ENCODE results near the gene VPS72. TPM values are rescaled to one million over a fixed set of nuclear protein-coding genes. Genes with fewer than 3 reads are reported as not detected.

Gene VPS72
- total and polyA plus RNA-seq, 2 of the 13 experiments (the other 11 are each of a cell fraction or from before 2014, with no cell fraction given): 33.7 to 34.5 TPM

DNA sequence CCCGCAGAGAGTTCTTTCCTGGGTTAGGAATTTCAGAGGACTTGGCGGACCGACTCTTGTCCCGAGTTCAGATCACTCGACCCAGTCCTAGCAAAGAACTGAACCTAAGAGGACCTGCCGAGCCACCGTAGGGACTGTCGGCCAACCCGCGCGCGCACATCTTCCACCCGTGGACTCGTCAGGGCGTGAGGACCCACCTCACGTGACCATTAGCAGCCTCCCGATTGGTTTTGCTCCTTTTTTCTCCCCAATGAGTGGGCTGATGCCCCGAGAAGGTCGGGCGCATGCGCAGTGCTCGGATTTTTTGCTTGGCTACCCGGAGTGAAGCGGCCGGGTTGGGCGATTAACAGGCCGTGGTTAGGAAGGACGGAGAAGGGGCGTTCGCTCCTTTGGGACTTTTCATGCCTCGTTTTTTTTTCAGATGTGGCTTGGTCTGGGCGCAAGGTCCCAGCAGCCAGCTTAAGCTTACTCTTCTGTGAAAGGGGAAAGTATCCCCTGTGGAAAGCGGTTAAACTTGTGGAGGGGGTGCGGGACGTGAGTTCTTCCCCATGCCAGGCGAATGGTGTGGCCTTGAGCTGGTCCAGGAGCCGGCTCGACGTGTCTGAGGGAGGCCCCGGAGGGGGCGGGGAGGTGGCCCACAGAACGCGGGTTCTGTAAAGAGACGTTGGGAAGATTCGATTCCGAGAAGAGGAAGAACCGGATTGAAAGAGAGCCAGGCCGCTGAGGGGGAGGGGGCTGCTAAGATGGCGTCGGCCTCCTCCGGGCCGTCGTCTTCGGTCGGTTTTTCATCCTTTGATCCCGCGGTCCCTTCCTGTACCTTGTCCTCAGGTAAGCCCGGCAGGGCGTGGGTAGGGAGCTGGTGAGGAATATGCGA, 8.5 kb upstream of the VPS72 start, which contains the start of gene PIP5K1A (continued):
- TF ChIP-seq, protein P1, sequence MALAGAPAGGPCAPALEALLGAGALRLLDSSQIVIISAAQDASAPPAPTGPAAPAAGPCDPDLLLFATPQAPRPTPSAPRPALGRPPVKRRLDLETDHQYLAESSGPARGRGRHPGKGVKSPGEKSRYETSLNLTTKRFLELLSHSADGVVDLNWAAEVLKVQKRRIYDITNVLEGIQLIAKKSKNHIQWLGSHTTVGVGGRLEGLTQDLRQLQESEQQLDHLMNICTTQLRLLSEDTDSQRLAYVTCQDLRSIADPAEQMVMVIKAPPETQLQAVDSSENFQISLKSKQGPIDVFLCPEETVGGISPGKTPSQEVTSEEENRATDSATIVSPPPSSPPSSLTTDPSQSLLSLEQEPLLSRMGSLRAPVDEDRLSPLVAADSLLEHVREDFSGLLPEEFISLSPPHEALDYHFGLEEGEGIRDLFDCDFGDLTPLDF (CRISPR knock-in tag; IDR thresholded peaks at IDR 0.05): peak; percentile 76
- peak; percentile 9; the same call in 1 of the 2 replicates for TF ChIP-seq HNRNPL (IDR thresholded peaks at IDR 0.05; ENCODE audit: low read depth, low read length)
- no peak for TF ChIP-seq ZNF431 (CRISPR knock-in tag; IDR thresholded peaks at IDR 0.05; ENCODE audit: borderline replicate concordance, low read depth)
- TF ChIP-seq, protein P2, sequence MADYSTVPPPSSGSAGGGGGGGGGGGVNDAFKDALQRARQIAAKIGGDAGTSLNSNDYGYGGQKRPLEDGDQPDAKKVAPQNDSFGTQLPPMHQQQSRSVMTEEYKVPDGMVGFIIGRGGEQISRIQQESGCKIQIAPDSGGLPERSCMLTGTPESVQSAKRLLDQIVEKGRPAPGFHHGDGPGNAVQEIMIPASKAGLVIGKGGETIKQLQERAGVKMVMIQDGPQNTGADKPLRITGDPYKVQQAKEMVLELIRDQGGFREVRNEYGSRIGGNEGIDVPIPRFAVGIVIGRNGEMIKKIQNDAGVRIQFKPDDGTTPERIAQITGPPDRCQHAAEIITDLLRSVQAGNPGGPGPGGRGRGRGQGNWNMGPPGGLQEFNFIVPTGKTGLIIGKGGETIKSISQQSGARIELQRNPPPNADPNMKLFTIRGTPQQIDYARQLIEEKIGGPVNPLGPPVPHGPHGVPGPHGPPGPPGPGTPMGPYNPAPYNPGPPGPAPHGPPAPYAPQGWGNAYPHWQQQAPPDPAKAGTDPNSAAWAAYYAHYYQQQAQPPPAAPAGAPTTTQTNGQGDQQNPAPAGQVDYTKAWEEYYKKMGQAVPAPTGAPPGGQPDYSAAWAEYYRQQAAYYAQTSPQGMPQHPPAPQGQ (CRISPR knock-in tag; IDR thresholded peaks at IDR 0.05; ENCODE audit: borderline replicate concordance): no peak
- TF ChIP-seq, protein P3, sequence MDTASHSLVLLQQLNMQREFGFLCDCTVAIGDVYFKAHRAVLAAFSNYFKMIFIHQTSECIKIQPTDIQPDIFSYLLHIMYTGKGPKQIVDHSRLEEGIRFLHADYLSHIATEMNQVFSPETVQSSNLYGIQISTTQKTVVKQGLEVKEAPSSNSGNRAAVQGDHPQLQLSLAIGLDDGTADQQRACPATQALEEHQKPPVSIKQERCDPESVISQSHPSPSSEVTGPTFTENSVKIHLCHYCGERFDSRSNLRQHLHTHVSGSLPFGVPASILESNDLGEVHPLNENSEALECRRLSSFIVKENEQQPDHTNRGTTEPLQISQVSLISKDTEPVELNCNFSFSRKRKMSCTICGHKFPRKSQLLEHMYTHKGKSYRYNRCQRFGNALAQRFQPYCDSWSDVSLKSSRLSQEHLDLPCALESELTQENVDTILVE (CRISPR knock-in tag; IDR thresholded peaks at IDR 0.05): no peak; the same call in 1 of the 2 replicates
- peak in 1 of 2 experiments; percentile 3; a peak in 1 of 4 replicates for TF ChIP-seq NR2F1 (CRISPR knock-in tag; IDR thresholded peaks at IDR 0.05)
- TF ChIP-seq, protein P4, sequence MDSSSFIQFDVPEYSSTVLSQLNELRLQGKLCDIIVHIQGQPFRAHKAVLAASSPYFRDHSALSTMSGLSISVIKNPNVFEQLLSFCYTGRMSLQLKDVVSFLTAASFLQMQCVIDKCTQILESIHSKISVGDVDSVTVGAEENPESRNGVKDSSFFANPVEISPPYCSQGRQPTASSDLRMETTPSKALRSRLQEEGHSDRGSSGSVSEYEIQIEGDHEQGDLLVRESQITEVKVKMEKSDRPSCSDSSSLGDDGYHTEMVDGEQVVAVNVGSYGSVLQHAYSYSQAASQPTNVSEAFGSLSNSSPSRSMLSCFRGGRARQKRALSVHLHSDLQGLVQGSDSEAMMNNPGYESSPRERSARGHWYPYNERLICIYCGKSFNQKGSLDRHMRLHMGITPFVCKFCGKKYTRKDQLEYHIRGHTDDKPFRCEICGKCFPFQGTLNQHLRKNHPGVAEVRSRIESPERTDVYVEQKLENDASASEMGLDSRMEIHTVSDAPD (CRISPR knock-in tag; IDR thresholded peaks at IDR 0.05): no peak
- TF ChIP-seq, protein P5, sequence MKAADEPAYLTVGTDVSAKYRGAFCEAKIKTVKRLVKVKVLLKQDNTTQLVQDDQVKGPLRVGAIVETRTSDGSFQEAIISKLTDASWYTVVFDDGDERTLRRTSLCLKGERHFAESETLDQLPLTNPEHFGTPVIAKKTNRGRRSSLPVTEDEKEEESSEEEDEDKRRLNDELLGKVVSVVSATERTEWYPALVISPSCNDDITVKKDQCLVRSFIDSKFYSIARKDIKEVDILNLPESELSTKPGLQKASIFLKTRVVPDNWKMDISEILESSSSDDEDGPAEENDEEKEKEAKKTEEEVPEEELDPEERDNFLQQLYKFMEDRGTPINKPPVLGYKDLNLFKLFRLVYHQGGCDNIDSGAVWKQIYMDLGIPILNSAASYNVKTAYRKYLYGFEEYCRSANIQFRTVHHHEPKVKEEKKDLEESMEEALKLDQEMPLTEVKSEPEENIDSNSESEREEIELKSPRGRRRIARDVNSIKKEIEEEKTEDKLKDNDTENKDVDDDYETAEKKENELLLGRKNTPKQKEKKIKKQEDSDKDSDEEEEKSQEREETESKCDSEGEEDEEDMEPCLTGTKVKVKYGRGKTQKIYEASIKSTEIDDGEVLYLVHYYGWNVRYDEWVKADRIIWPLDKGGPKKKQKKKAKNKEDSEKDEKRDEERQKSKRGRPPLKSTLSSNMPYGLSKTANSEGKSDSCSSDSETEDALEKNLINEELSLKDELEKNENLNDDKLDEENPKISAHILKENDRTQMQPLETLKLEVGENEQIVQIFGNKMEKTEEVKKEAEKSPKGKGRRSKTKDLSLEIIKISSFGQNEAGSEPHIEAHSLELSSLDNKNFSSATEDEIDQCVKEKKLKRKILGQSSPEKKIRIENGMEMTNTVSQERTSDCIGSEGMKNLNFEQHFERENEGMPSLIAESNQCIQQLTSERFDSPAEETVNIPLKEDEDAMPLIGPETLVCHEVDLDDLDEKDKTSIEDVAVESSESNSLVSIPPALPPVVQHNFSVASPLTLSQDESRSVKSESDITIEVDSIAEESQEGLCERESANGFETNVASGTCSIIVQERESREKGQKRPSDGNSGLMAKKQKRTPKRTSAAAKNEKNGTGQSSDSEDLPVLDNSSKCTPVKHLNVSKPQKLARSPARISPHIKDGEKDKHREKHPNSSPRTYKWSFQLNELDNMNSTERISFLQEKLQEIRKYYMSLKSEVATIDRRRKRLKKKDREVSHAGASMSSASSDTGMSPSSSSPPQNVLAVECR (CRISPR knock-in tag; IDR thresholded peaks at IDR 0.05; ENCODE audit: borderline replicate concordance): peak; percentile 55
- no peak for TF ChIP-seq GABPA (IDR thresholded peaks at IDR 0.05; ENCODE audit: low read depth, low read length)
- TF ChIP-seq GABPA (CRISPR knock-in tag; IDR thresholded peaks at IDR 0.05; ENCODE audit: low read depth): no peak
- no peak for TF ChIP-seq ZNF652 (CRISPR knock-in tag; IDR thresholded peaks at IDR 0.05; ENCODE audit: borderline replicate concordance, low read depth)
- TF ChIP-seq, protein P6, sequence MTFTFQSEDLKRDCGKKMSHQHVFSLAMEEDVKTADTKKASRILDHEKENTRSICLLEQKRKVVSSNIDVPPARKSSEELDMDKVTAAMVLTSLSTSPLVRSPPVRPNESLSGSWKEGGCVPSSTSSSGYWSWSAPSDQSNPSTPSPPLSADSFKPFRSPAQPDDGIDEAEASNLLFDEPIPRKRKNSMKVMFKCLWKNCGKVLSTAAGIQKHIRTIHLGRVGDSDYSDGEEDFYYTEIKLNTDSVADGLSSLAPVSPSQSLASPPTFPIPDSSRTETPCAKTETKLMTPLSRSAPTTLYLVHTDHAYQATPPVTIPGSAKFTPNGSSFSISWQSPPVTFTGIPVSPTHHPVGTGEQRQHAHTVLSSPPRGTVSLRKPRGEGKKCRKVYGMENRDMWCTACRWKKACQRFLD (CRISPR knock-in tag; IDR thresholded peaks at IDR 0.05; ENCODE audit: borderline replicate concordance): no peak
- no peak; the same call in 1 of the 2 replicates for TF ChIP-seq ZNF331 (CRISPR knock-in tag; IDR thresholded peaks at IDR 0.05)
- TF ChIP-seq WIZ (CRISPR knock-in tag; IDR thresholded peaks at IDR 0.05): no peak
- TF ChIP-seq AGO2 (optimal IDR thresholded peaks at IDR 0.05; ENCODE audit: low read depth, low read length): peak; percentile 64
- TF ChIP-seq SMAD3 (CRISPR knock-in tag; IDR thresholded peaks at IDR 0.05): peak; percentile 44
- no peak for TF ChIP-seq ZNF264 (CRISPR knock-in tag; IDR thresholded peaks at IDR 0.05)

Data from HepG2 (cell line).